ENCODE data around the gene FASTKD3.
A peak's percentile ranks its signal among the peaks of the same experiment; 100 is the strongest.

Gene FASTKD3

DNA sequence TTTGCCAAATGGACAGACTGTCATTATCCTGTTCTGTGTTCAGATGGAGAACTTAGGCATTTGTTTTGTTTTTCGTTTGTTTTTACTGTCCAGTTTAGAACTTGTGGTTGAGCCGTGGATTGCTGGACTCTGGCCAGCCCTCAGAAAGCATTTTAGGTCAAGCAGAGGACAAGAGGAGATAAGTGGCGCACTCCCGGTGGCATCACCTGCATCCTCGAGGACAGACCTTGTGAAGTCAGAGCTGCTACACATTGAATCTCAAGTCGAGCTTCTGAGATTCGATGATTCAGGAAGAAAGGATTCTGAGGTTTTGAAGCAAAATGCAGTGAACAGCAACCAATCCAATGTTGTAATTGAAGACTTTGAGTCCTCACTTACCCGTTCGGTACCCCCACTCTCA lies 9.0 kb upstream of the FASTKD3 start:
- no peak for DNase-seq

GRCh38 chr5:7876867-7877266 lies 8.0 kb upstream of the FASTKD3 start:
- no peak for DNase-seq

- DNase-seq, result no peak
Observed at GRCh38 chr5:7875151-7875550, 6.3 kb upstream of the FASTKD3 start.

DNA sequence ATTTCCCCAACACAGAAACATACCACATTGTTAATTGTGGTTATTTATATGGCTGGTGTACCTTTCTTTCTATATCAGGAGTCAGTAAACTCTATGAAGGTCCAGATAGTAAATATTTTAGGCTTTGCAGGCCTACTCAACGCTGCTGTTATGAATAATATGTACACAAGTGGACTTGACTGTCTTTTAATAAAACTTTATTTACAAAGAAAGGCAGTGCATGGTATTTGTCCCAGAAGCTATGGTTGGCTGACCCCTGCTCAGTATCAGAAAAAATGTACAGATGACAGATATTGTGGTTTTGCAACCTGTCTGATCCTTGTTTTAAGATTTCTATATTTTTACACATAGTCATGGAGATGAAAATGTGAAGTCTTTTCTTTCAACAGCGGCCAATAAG lies 5.8 kb upstream of the FASTKD3 start:
- no peak for DNase-seq

DNA sequence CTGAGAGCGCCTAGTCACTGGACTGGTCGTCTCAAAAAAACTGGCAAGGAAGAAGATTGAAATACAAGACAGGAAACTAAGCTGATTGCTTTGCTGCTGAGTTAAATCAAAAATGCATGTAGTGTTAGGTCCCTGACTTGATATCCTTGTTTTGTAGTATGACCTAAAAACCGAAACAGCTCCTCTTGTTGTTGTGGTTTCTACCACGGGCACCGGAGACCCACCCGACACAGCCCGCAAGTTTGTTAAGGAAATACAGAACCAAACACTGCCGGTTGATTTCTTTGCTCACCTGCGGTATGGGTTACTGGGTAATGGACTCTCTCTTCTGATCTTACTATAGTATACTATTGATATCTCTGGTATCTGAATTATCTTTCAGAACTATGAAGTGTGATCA lies 4.4 kb upstream of the FASTKD3 start:
- no peak for DNase-seq

DNA sequence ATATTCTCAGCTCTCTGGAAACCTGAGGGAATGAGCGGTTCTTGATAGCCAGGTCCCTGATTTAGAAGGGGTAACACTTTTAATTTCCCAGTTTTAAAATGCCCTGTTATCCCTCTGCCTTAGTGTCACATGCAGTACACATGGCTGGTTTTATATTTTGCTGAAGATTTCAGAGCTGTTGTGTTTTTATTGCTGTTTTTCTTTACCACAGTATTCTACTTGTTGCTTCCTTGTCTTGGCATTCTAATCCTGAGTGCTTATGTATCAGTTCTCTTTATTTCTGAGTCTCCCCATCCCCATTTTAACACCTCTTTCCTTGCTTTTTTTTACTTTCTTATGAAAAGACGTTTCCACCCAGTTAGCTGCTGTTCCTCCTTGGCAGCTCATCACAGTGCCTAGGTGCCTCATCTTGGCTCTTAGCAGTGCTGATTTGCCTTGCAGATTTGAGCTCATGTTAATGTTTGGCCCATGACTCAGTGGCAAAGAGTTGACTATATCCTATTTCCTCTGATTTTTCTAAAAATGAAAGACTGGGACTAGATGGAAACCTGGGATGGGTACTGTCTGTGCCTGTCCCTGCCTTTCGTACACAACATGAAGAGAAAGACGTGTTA lies 3.8 kb upstream of the FASTKD3 start:
- DNase-seq, result no peak

DNA sequence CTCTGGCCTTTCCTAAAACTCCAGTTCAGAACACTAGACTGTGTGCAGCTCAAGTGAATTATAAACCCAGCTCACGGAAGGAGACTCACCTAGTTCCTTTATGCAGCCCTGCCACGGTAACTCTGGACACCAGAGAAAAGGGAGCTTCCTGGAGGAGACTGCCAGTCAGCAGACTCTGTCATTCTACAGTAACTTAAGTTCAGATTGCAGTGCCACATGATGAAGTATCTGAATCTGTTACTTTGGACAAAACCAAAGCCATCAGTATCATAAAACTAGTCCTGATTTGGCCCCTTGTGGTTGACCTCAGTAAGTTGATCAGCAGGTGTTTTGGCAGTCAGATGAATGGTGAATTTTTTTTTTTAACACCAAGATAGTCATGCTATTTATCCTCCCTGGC lies 2.8 kb upstream of the FASTKD3 start:
- no peak for DNase-seq

DNA sequence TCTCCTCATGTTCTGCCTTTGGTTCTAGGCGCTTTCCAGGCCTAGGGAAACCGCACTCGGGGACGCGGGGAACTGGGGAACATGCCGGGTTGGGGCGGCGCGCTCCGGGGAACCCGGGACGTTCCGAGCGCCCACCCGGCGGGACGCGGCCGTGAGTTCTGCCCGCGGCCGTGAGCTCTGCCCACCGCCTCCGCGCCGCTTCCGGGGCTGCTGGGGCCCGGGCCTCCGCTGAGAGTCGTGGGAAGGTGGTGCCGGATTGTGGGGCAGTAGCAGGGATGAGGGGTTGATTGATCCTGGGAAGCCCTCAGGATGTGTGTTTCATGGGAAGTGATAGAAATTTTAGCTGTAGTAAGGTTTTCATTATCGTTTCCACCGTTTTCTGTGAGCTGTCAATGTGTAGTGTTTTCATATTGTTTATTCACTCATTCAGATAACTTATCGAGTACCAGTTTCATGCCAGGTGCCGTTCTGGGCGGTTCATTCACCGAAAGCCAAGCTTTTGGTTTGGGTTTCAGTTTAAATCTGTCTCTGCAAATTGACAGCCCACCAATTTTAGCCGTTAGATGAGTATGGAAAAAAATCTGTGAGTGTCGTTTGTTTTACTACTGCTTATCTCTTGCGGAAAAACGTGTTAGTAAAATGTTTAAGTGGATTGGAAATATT lies 774 bp upstream of the FASTKD3 start:
- no peak for DNase-seq

DNA sequence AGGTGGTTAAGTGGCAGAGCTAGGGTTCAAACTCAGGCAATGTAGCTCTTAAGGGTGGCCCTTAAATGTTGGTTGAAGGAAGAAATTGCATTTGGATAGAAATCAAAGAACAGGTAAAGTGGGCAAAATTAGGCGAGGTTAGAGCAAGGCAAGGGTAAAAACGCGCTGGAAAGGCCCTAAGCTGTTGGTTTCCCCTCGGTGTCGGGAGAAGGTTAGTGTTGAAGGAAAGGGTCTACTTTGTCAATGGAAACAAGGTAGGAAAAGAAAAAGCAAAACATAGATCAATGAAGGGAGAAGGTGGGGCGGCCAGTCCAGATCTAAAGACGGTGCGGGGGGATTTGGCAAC lies 431 bp downstream of the FASTKD3 start:
- no peak for DNase-seq

GRCh38 chr5:7867260-7867659 lies 1.6 kb downstream of the FASTKD3 start:
- DNase-seq, result no peak

DNA sequence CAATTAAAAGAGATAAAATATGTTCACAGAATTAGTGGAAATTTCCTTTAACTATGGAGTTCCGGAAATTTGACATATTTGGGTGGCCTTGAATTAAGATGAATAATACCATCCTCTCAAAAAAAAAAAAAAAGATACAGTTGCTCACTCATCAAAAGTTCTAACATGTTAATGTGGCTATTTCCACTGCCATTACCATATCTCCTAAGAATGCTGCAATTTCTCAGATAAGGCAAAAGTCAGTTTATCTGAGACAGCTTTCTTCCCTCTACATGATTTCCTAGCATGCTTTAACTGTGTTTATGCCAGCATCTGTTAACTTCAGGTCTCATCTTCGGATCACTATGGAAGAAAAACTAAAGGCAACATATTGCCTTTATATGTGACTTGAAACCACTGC lies 2.6 kb downstream of the FASTKD3 start:
- DNase-seq, result no peak

DNA sequence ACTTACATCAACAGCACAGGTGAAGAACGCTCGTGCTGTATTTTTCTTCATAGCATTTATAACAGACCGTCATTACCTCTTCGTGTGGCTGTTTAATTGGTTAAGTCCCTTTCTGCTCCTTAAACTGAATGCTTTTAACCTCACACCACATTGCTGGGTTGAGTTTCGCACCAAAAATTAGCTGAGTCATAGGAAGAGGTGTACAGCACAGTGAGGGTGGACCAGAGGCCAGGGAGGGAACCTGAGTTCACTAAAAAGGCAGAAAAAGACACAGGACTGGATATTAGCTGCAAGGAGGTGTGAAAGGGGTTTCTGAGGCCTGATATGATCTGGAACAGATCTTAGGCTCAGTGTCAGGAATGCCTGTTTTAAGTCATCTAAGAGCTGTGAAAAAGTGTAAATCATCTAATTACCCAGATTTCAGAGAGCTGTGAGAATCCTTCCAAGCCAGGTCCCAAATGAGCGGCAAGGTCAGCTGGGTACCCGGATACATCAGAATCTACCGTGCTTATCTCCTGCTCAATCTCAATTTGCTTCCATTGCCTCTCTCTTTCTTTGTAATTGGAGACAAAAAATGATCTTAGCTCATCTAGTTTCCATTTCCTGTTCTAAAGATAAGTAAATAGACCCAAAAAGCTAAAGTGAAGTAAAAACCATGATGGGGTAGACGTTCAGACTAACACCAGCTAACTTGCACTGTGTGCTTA lies 10.8 kb downstream of the FASTKD3 start:
- DNase-seq, result no peak

DNA sequence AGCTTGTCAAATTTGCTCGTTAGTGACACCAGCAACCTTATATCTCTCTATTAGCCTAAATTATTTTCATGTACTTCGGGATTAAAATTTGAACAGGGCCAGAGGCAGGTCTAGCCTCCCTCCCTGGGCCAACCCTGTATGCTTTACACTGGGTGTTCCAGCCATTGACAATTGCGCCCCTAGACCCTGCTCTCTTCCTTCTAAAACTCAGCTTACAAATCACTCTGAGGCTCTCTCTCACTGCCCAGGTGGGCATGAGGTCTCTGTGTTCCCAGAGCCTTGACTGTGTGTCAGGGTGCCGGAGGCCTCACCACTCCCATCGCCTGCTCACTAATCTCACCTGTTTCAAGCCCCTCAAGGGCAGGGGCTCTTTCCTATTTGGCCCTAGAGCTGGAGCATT lies 11.5 kb downstream of the FASTKD3 start:
- DNase-seq, result no peak

DNA sequence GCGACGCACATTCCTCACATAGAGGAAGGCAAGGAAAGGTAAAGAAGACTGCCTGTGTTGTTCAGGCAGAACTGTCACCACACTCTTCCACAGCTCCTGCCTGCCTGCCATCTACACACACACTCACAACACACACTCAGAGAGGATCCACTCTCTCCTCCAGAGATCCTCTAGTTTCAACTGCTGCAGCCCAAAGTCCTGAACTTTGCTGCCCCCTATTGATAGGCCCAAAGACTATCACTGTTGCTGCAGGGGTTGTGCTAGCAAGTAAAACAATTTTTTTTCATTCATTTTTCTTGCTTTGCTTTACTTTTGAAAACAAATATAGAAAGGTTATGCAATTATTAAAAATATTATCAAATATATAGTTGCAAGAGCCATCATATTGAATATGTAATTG lies 12.0 kb downstream of the FASTKD3 start:
- no peak for DNase-seq

GRCh38 chr5:7855611-7856010 lies 13.2 kb downstream of the FASTKD3 start:
- no peak for DNase-seq

- no peak for DNase-seq
Observed at GRCh38 chr5:7852988-7853387, 15.8 kb downstream of the FASTKD3 start.

DNA sequence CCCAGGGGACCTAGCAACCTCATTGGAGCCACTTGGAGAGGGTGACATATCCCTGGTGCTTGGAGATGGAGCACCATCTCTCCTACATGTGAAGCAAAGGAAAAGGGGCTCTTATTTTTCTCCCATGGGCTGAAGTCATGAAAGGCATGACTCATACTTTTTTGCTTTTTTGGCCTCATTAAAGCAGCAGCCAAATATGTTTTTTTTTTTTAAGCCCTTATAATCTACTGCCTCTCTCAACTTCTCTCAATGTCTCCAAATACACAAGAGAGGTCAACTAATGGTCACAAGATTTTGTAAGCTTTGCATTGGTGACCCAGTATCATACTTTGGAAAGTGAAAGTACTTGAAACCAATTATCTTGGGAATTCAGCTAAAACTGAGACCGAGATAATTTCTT lies 16.3 kb downstream of the FASTKD3 start:
- DNase-seq, result no peak

DNA sequence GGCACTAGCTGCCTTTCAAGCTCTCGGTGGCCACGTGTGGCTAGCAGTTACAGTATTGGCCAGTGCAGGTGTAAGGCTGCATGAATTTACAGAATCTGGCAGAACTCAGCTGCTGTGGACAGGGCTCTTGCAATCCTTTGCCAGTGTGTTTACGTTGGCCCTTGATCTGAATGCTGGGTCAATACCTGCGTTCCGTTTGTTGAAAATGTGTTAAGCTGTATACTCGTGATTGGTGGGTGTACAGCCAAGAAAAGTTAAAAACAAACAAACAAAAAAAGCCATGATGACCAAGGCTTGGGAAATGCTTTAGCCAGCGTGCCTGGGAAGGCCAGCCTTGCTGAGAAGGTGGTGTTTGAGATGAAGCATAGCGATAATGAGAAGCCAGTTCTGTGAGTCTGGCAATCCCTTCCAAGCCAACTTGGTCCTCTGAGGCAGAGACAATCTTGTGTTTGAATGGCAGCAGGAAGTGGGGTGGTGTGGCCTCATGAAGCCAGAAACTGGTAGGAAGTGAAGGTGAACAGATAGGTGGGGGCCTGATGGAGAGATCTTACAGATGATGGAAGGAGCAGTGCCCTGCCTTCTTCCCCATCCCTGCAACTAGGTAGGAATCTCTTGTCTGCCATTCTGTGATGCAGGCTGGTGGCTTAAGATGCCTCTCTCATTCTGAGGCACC lies 17.1 kb downstream of the FASTKD3 start:
- DNase-seq, result no peak

DNA sequence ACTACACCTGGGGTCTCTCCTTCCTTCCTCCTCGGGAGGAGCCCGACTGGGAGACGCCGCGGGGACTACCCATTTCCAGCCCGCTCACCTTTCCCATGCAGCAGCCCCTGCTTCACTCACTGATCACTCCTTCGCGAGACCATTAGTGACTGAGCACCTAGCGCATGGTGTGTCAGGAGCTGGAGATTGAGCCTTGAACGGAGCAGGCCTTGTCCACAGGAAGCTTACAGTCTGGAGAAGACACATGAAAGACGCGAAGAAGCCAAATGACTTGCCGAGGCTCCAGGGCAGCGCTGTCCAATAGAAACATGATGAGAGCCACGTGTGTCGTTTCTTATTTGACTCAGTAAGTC lies 17.6 kb downstream of the FASTKD3 start:
- no peak for DNase-seq

DNA sequence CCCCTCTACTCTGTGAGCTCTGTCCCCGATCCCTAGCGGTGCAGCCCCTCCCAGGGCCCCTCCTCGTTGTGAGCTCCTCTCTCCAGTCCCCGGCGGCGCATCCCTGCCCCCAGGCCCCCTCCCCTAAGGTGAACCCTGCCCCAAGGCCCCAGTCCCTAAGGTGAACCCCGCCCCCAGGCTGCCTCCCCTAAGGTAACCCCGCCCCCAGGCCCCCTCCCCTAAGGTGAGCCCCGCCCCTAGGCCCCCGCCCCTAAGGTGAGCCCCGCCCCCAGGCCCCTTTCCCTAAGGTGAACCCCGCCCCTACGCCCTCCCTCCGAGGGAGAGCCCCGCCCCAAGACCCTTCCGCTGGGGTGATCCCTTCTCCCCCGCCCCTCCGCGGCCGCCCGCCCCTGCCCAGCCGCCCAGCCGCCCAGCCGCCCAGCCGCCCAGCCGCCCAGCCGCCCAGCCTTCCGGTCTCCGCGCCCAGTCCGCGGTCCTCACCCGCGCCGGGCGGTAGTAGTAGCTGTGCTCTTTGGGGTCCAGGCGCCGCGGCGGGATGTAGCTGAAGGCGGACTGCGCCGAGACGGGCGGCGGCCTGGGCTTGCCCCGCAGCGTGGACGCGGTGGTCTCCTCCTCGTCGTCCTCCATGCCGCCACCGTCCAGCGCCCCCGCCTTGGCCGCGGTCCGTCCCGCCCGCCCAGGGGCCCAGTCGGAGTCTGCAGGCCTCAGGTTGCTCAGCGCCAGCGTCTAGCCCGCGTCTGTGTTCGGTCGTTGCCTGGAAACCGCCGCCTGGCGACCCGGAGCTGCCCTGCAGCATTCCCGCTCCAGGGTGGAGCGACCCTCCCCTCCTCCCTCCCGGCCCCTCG lies 18.2 kb downstream of the FASTKD3 start, which contains the start of gene CFAP90:
Gene CFAP90 (minus strand): TSS at position 739 of the 845 bp plus-strand sequence. CDS start 112 bp downstream, at position 627.
- DNase-seq, result peak; percentile 83

- DNase-seq, result peak; percentile 36
Observed at GRCh38 chr5:7849681-7850394, 19.0 kb downstream of the FASTKD3 start.

- DNase-seq, result no peak
Observed at GRCh38 chr5:7848296-7848695, 20.5 kb downstream of the FASTKD3 start.
